Endothelial cell of umbilical vein (primary cell): Measurements from ENCODE around the gene KRT12.

Experiments used
- CTCF ChIP-seq, 2 donors: IDR thresholded peaks; 1 replicate in 1 of 2; 2 replicates in 1 of 2; pipeline ENCODE4 v1.5.1; 2011; ENCODE audit warnings: low read length in 2 of 2, mild to moderate bottlenecking in 2 of 2, moderate library complexity in 2 of 2, control low read depth in 1 of 2, inconsistent platforms in 1 of 2, low read depth in 1 of 2; ENCODE audit not compliant: insufficient read depth in 1 of 2; ENCODE audit errors: extremely low read depth in 1 of 2
- JUN ChIP-seq: IDR thresholded peaks from 2 replicates; pipeline ENCODE4 v1.6.1; 2011; ENCODE audit warnings: borderline replicate concordance, low read depth; ENCODE audit not compliant: insufficient read length, insufficient read depth
- MAX ChIP-seq: IDR thresholded peaks from 2 replicates; pipeline ENCODE4 v1.6.1; 2011; ENCODE audit not compliant: insufficient read depth, insufficient read length
- POLR2A ChIP-seq: IDR thresholded peaks from 2 replicates; pipeline ENCODE4 v1.6.1; 2012; ENCODE audit warnings: low read depth, mild to moderate bottlenecking, control low read depth, low read length
- POLR2AphosphoS5 ChIP-seq: IDR thresholded peaks from 2 replicates; pipeline ENCODE4 v1.6.1; 2012; ENCODE audit warnings: low read depth, mild to moderate bottlenecking, control low read depth, low read length, moderate library complexity; ENCODE audit not compliant: insufficient read depth

- no peak for TF ChIP-seq POLR2A
- no peak for TF ChIP-seq CTCF (IDR thresholded peaks at IDR 0.05; ENCODE audit: extremely low read depth in 1 of 2, insufficient read depth in 1 of 2, low read depth in 1 of 2, low read length in 2 of 2)
- no peak for TF ChIP-seq MAX
- no peak for TF ChIP-seq POLR2AphosphoS5
- no peak for TF ChIP-seq JUN
Measured at GRCh38 chr17:40827746-40828453, 39.1 kb downstream of the KRT12 start.
